ENCODE results near the gene DCLK2. TPM values are rescaled to one million over a fixed set of nuclear protein-coding genes. Genes with fewer than 3 reads are reported as not detected.

DCLK2 gene
- total RNA-seq, 1 donor from 2014 or later: 12.6 TPM

- H3K9me3 Mint-ChIP-seq (ENCODE audit: unreplicated experiment): no peaks in the 10 kb centered on the region
- peak overlapping the region; percentile 63 for H3K27ac Mint-ChIP-seq (ENCODE audit: unreplicated experiment)
- no peak overlapping the region for H3K4me3 Mint-ChIP-seq (ENCODE audit: unreplicated experiment)
- DNase-seq (ENCODE audit: extremely low spot score, unreplicated experiment): no peak
- TF ChIP-seq CTCF (IDR thresholded peaks at IDR 0.05): no peak
- no peaks in the 10 kb centered on the region for H3K27me3 Mint-ChIP-seq (ENCODE audit: unreplicated experiment)
- peaks cover 69% of the 10 kb centered on the region for H3K4me1 Mint-ChIP-seq (ENCODE audit: unreplicated experiment)
- peaks cover 22% of the 10 kb centered on the region for H3K36me3 Mint-ChIP-seq (ENCODE audit: unreplicated experiment)
These were observed 153.8 kb downstream of the DCLK2 start for GRCh38 chr4:150232029-150232428.

GRCh38 chr4:150234246-150234645 lies 156.0 kb downstream of the DCLK2 start:
- TF ChIP-seq CTCF (IDR thresholded peaks at IDR 0.05): no peak
- peaks cover 23% of the 10 kb centered on the region for H3K36me3 Mint-ChIP-seq (ENCODE audit: unreplicated experiment)
- H3K4me3 Mint-ChIP-seq (ENCODE audit: unreplicated experiment): no peak overlapping the region
- H3K27me3 Mint-ChIP-seq (ENCODE audit: unreplicated experiment): no peaks in the 10 kb centered on the region
- H3K27ac Mint-ChIP-seq (ENCODE audit: unreplicated experiment): peak overlapping the region; percentile 93
- H3K4me1 Mint-ChIP-seq (ENCODE audit: unreplicated experiment): peaks cover 84% of the 10 kb centered on the region
- no peaks in the 10 kb centered on the region for H3K9me3 Mint-ChIP-seq (ENCODE audit: unreplicated experiment)
- no peak for DNase-seq (ENCODE audit: extremely low spot score, unreplicated experiment)

GRCh38 chr4:150235317-150235716 lies 157.1 kb downstream of the DCLK2 start:
- Mint-ChIP-seq H3K4me1 (ENCODE audit: unreplicated experiment) (peaks cover 82% of the 10 kb centered on the region), H3K9me3 (ENCODE audit: unreplicated experiment) (no peaks in the 10 kb centered on the region), H3K27me3 (ENCODE audit: unreplicated experiment) (no peaks in the 10 kb centered on the region), H3K36me3 (ENCODE audit: unreplicated experiment) (peaks cover 20% of the 10 kb centered on the region), H3K27ac (ENCODE audit: unreplicated experiment) (peak overlapping the region; percentile 93), H3K4me3 (ENCODE audit: unreplicated experiment) (peak overlapping the region; percentile 54)
- TF ChIP-seq CTCF (IDR thresholded peaks at IDR 0.05): no peak
- DNase-seq (ENCODE audit: extremely low spot score, unreplicated experiment): no peak

GRCh38 chr4:150235808-150236271 lies 157.6 kb downstream of the DCLK2 start:
- peaks cover 21% of the 10 kb centered on the region for H3K36me3 Mint-ChIP-seq (ENCODE audit: unreplicated experiment)
- no peaks in the 10 kb centered on the region for H3K27me3 Mint-ChIP-seq (ENCODE audit: unreplicated experiment)
- peaks cover 79% of the 10 kb centered on the region for H3K4me1 Mint-ChIP-seq (ENCODE audit: unreplicated experiment)
- TF ChIP-seq CTCF (IDR thresholded peaks at IDR 0.05): no peak
- no peaks in the 10 kb centered on the region for H3K9me3 Mint-ChIP-seq (ENCODE audit: unreplicated experiment)
- H3K27ac Mint-ChIP-seq (ENCODE audit: unreplicated experiment): peak overlapping the region; percentile 93
- H3K4me3 Mint-ChIP-seq (ENCODE audit: unreplicated experiment): peak overlapping the region; percentile 54
- DNase-seq (ENCODE audit: extremely low spot score, unreplicated experiment): no peak

GRCh38 chr4:150236626-150237025 lies 158.4 kb downstream of the DCLK2 start:
- Mint-ChIP-seq H3K27ac (ENCODE audit: unreplicated experiment) (peak overlapping the region; percentile 93), H3K9me3 (ENCODE audit: unreplicated experiment) (no peaks in the 10 kb centered on the region), H3K27me3 (ENCODE audit: unreplicated experiment) (no peaks in the 10 kb centered on the region), H3K4me3 (ENCODE audit: unreplicated experiment) (no peak overlapping the region), H3K36me3 (ENCODE audit: unreplicated experiment) (peaks cover 23% of the 10 kb centered on the region), H3K4me1 (ENCODE audit: unreplicated experiment) (peaks cover 73% of the 10 kb centered on the region)
- no peak for DNase-seq (ENCODE audit: extremely low spot score, unreplicated experiment)
- TF ChIP-seq CTCF (IDR thresholded peaks at IDR 0.05): no peak
